CD4-positive, CD25-positive, alpha-beta regulatory T cell (primary cell): Measurements from ENCODE around the gene IFI27. TPM values are rescaled to one million over a fixed set of nuclear protein-coding genes. Genes with fewer than 3 reads are reported as not detected.
A peak's percentile ranks its signal among the peaks of the same experiment; 100 is the strongest.

Source experiments
- ATAC-seq, 2 donors: fragments of 150-1000 bp; cut with Tn5 transposase; one replicate each; pipeline ENCODE4 v1.10.0; 2021; ENCODE audit warnings: low read depth in 2 of 2, moderate number of reproducible peaks in 2 of 2, moderate library complexity in 1 of 2
- DNase-seq, 3 donors: peaks; one replicate each; pipeline versions ENCODE4 v3.0.0 to v3.0.0-alpha.2; 2012 to 2022; ENCODE audit warnings: mixed read lengths in 1 of 3
- H3K27ac ChIP-seq: one replicate; pipeline ENCODE4 v1.7.0; 2013; ENCODE audit warnings: mild to moderate bottlenecking, low read length; ENCODE audit not compliant: insufficient read depth, poor library complexity, severe bottlenecking
- H3K27me3 ChIP-seq: one replicate; pipeline ENCODE4 v1.7.0; 2013; ENCODE audit warnings: low read length; ENCODE audit not compliant: control insufficient read depth, insufficient read depth
- H3K36me3 ChIP-seq: one replicate; pipeline ENCODE4 v1.7.0; 2013; ENCODE audit warnings: mild to moderate bottlenecking, low read length, moderate library complexity; ENCODE audit not compliant: control insufficient read depth, insufficient read depth
- H3K4me1 ChIP-seq: 2 replicates; pipeline ENCODE4 v1.7.0; 2013; ENCODE audit warnings: mild to moderate bottlenecking, low read length; ENCODE audit not compliant: insufficient read depth, control insufficient read depth, poor library complexity, severe bottlenecking
- H3K4me3 ChIP-seq: one replicate; pipeline ENCODE4 v1.7.0; 2013; ENCODE audit warnings: low read depth, mild to moderate bottlenecking, low read length, moderate library complexity
- H3K9me3 ChIP-seq, 2 experiments: 1 replicate in 1 of 2; 2 replicates in 1 of 2; pipeline ENCODE4 v1.7.0; 2013; ENCODE audit warnings: low read length in 2 of 2, mild to moderate bottlenecking in 1 of 2, moderate library complexity in 1 of 2; ENCODE audit not compliant: control insufficient read depth in 2 of 2
- H3K27ac Mint-ChIP-seq, 3 donors: one replicate each; pipeline ENCODE4 v1.8.0; 2020 to 2022; ENCODE audit warnings: mild to moderate bottlenecking in 3 of 3, mixed read lengths in 3 of 3, moderate library complexity in 2 of 3
- H3K27me3 Mint-ChIP-seq: one replicate; pipeline ENCODE4 v1.8.0; 2022; ENCODE audit warnings: mild to moderate bottlenecking, mixed read lengths
- H3K36me3 Mint-ChIP-seq: one replicate; pipeline ENCODE4 v1.8.0; 2020; ENCODE audit warnings: mixed read lengths
- H3K4me1 Mint-ChIP-seq, 4 donors: one replicate each; pipeline ENCODE4 v1.8.0; 2020 to 2022; ENCODE audit warnings: mixed read lengths in 4 of 4, mild to moderate bottlenecking in 1 of 4
- H3K4me3 Mint-ChIP-seq, 4 donors: one replicate each; pipeline ENCODE4 v1.8.0; 2020 to 2022; ENCODE audit warnings: mild to moderate bottlenecking in 4 of 4, mixed read lengths in 4 of 4, moderate library complexity in 3 of 4
- H3K9me3 Mint-ChIP-seq, 7 donors: one replicate each; pipeline ENCODE4 v1.8.0; 2020 to 2022; ENCODE audit warnings: mixed read lengths in 7 of 7, mild to moderate bottlenecking in 3 of 7, moderate library complexity in 2 of 7
- polyA plus RNA-seq, 4 donors: library from polyadenylated mRNA; unstranded; fragments of 300-500 nt; fragmentation: Illumina TruSeq; gene quantifications; one replicate each; pipeline ENCODE4 v1.2.3, GENCODE V29; 2021
- total RNA-seq: library from RNA; stranded (reverse); gene quantifications from one replicate; pipeline ENCODE4 v1.2.3, GENCODE V29; 2022

Gene IFI27
- total and polyA plus RNA-seq, 5 donors from 2014 or later = 0.71 to 13.1 (median 2.7) TPM

- H3K4me3 Mint-ChIP-seq = peak overlapping the region; percentile 95 to 100 (median 98)
These were observed 32.7 kb upstream of the IFI27 start for GRCh38 chr14:94077823-94078222.

GRCh38 chr14:94079891-94080620 is 30.5 kb upstream of the IFI27 start:
- DNase-seq (peak in 2 of 3 donors; percentile 22 to 45), ATAC-seq (no peak)
- peak overlapping the region; percentile 93 for H3K27ac ChIP-seq
- H3K4me1 ChIP-seq = peaks cover 32% of the 10 kb centered on the region
- H3K9me3 ChIP-seq = peaks cover 6 to 11% of the 10 kb centered on the region in 2 experiments
- Mint-ChIP-seq H3K36me3 (peaks cover 33% of the 10 kb centered on the region), H3K27me3 (peaks cover 6% of the 10 kb centered on the region), H3K27ac (peak overlapping the region; percentile 97 to 100 (median 99)), H3K4me1 (peaks cover 38 to 58% (median 49%) of the 10 kb centered on the region in 4 donors), H3K9me3 (peaks cover 0 to 9% (median 4%) of the 10 kb centered on the region in 7 donors), H3K4me3 (peak overlapping the region; percentile 95 to 100 (median 98))
- H3K27me3 ChIP-seq = no peaks in the 10 kb centered on the region
- peak overlapping the region; percentile 96 for H3K4me3 ChIP-seq
- H3K36me3 ChIP-seq = peaks cover 37% of the 10 kb centered on the region

More at GRCh38 chr14:94077823-94078222, 32.7 kb upstream of the IFI27 start:
- no peak for DNase-seq
- peaks cover 44 to 68% (median 54%) of the 10 kb centered on the region in 4 donors for H3K4me1 Mint-ChIP-seq
- H3K27me3 Mint-ChIP-seq = peaks cover 6% of the 10 kb centered on the region
- ATAC-seq = no peak
- peaks cover 0 to 15% (median 7%) of the 10 kb centered on the region in 7 donors for H3K9me3 Mint-ChIP-seq
- H3K27me3 ChIP-seq = no peaks in the 10 kb centered on the region
- peak overlapping the region in 1 of 3 donors; percentile 99 for H3K27ac Mint-ChIP-seq
- H3K36me3 Mint-ChIP-seq = peaks cover 45% of the 10 kb centered on the region
- peaks cover 20 to 23% of the 10 kb centered on the region in 2 experiments for H3K9me3 ChIP-seq
- H3K36me3 ChIP-seq = peaks cover 46% of the 10 kb centered on the region
- peaks cover 32% of the 10 kb centered on the region for H3K4me1 ChIP-seq
- no peak overlapping the region for H3K27ac ChIP-seq
- peak overlapping the region; percentile 96 for H3K4me3 ChIP-seq

DNA sequence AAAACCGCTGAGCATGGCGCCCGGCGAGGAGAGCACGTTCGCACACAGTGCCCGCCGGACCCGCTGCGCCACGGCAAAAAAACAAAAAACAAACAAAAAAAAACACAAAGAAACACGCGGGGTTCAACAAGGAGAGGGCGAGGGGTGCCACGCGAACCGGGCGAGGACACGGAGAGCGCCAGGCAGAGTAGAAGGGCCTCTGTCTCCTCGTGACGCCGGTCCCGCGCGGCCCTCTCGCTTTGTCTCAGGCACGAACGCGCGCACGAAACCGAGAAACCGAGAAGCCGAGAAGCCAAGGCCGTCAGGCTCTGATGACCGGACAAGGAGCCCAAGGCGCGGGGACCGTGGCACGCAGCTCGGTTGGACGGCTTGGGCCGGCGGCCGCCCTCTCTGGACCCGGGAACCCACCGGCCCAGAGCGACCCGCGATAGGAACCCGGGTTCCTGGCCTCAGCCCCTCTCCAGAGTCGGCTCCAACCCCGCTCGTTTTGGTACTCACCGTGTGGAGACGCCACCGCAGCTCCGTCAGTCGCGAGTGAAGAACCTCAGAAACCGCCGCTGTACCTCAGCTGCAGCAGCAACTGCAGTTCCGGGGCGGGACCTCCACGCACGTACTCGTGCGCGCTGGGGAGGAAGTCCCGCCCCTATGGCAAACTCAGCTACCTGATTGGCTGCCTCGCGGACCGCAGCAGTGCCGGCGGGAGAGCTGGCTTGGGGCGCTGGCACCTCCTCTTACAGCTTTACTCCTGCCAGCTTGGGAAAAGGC is 29.7 kb upstream of the IFI27 start, which contains the start of the genes DDX24 and IFI27L1:
TSS of gene DDX24 (minus strand) at position 582 of the 765 bp plus-strand sequence. CDS start 1,460 bp downstream, outside the sequence.
TSS of gene IFI27L1 (plus strand) at position 690 of the 765 bp plus-strand sequence. CDS start 15,628 bp downstream, outside the sequence.
- Mint-ChIP-seq H3K4me1 (peaks cover 31 to 51% (median 43%) of the 10 kb centered on the region in 4 donors), H3K27ac (peak within 1 kb of the TSS; percentile 97 to 100 (median 99)), H3K27me3 (peaks cover 6% of the 10 kb centered on the region), H3K9me3 (peaks cover 0 to 5% (median 0%) of the 10 kb centered on the region in 7 donors), H3K36me3 (peaks cover 26% of the 10 kb centered on the region), H3K4me3 (peak within 1 kb of the TSS; percentile 95 to 100 (median 98))
- Histone ChIP-seq H3K36me3 (peaks cover 30% of the 10 kb centered on the region), H3K4me1 (peaks cover 32% of the 10 kb centered on the region), H3K9me3 (peaks cover 0 to 3% of the 10 kb centered on the region in 2 experiments), H3K27me3 (no peaks in the 10 kb centered on the region), H3K4me3 (peak within 1 kb of the TSS; percentile 96), H3K27ac (peak within 1 kb of the TSS; percentile 93)
- DNase-seq = peak; percentile 95 to 98 (median 97)
- peak; percentile 99 for ATAC-seq

DNA sequence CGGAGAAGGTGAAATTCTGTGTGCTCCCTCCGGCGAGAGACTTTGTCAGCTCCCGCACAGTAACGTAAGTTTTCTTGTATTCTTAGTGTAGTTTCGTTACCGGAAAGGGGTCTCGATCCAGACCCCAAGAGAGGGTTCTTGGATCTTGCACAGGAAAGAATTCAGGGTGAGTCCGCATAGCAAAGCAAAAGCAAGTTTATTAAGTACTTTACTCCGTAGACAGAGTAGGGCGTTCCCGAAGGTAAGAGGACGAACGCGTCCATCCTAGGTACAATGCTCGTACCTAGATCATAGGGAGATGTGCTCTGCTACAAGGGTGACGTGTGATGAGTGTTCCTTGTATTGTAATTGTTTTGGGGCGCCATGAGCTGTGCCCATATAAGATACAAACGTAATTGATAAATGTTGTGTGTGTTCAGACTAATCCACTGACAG is 29.1 kb upstream of the IFI27 start:
- Histone ChIP-seq H3K9me3 (no peaks in the 10 kb centered on the region), H3K27ac (peak overlapping the region; percentile 93), H3K36me3 (peaks cover 24% of the 10 kb centered on the region), H3K4me3 (peak overlapping the region; percentile 94), H3K4me1 (peaks cover 32% of the 10 kb centered on the region), H3K27me3 (no peaks in the 10 kb centered on the region)
- peaks cover 0 to 2% (median 0%) of the 10 kb centered on the region in 7 donors for H3K9me3 Mint-ChIP-seq
- H3K4me1 Mint-ChIP-seq = peaks cover 31 to 46% (median 40%) of the 10 kb centered on the region in 4 donors
- no peak for ATAC-seq
- peaks cover 6% of the 10 kb centered on the region for H3K27me3 Mint-ChIP-seq
- peaks cover 22% of the 10 kb centered on the region for H3K36me3 Mint-ChIP-seq
- no peak for DNase-seq
- H3K4me3 Mint-ChIP-seq = peak overlapping the region; percentile 95 to 100 (median 98)
- H3K27ac Mint-ChIP-seq = peak overlapping the region; percentile 97 to 100 (median 99)

DNA sequence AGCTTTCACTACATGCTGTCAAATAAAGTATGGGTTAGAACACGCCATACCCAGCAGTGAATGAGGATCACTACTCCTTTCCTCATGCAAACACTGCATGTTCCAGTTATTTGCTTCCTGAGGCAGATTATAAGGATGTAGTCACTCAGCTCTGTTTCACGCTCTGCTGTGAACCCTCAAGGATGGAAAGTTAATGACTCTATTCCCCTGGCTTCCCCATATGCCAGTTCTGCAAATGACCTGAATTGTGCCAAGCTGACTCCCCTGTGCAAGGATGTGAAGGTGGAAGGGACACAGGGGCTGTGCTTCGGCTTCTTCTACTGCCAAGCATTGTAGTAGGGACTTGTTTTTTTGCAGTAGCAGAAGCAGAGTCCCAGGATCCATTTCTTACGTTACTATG is 22.6 kb upstream of the IFI27 start:
- no peak overlapping the region for H3K27ac Mint-ChIP-seq
- no peaks in the 10 kb centered on the region for H3K36me3 Mint-ChIP-seq
- H3K4me1 Mint-ChIP-seq = peaks cover 0 to 1% (median 0%) of the 10 kb centered on the region in 4 donors
- no peak overlapping the region for H3K4me3 Mint-ChIP-seq
- H3K4me3 ChIP-seq = no peak overlapping the region
- DNase-seq = no peak
- ATAC-seq = no peak
- no peaks in the 10 kb centered on the region for H3K4me1 ChIP-seq
- H3K9me3 Mint-ChIP-seq = no peaks in the 10 kb centered on the region
- no peaks in the 10 kb centered on the region for H3K27me3 Mint-ChIP-seq
- no peaks in the 10 kb centered on the region for H3K9me3 ChIP-seq
- no peaks in the 10 kb centered on the region for H3K36me3 ChIP-seq
- H3K27ac ChIP-seq = no peak overlapping the region
- no peaks in the 10 kb centered on the region for H3K27me3 ChIP-seq

DNA sequence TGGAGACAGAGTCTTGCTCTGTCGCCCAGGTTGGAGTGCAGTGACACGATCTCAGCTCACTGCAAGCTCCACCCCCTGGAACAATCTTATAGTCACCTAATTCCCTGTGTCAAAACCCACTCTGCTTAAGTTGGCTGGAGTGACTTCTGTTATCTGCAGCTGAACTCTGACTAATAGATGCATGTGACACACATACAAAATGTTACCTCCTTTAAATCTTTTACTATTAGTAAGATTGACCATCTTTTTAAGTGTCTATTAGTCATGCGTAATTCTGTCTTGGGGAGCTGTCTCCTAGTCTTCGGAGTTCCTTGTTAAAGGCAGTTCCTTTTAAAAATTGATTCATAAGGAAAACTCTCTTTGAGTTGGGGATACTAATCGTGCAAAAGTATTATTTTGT is 22.0 kb upstream of the IFI27 start:
- H3K9me3 ChIP-seq = no peaks in the 10 kb centered on the region
- H3K27me3 ChIP-seq = no peaks in the 10 kb centered on the region
- no peaks in the 10 kb centered on the region for H3K36me3 ChIP-seq
- Mint-ChIP-seq H3K27ac (no peak overlapping the region), H3K4me1 (no peaks in the 10 kb centered on the region), H3K27me3 (no peaks in the 10 kb centered on the region), H3K9me3 (no peaks in the 10 kb centered on the region), H3K36me3 (no peaks in the 10 kb centered on the region), H3K4me3 (no peak overlapping the region)
- DNase-seq (no peak), ATAC-seq (no peak)
- no peaks in the 10 kb centered on the region for H3K4me1 ChIP-seq
- H3K4me3 ChIP-seq = no peak overlapping the region
- H3K27ac ChIP-seq = no peak overlapping the region

GRCh38 chr14:94089479-94089878 is 21.1 kb upstream of the IFI27 start:
- Histone ChIP-seq H3K9me3 (no peaks in the 10 kb centered on the region), H3K36me3 (no peaks in the 10 kb centered on the region), H3K4me3 (no peak overlapping the region), H3K4me1 (no peaks in the 10 kb centered on the region), H3K27ac (no peak overlapping the region), H3K27me3 (no peaks in the 10 kb centered on the region)
- Mint-ChIP-seq H3K36me3 (no peaks in the 10 kb centered on the region), H3K27ac (no peak overlapping the region), H3K4me1 (no peaks in the 10 kb centered on the region), H3K4me3 (no peak overlapping the region), H3K9me3 (no peaks in the 10 kb centered on the region), H3K27me3 (no peaks in the 10 kb centered on the region)
- DNase-seq (no peak), ATAC-seq (no peak)
